OCI-LY1 (cell line): Measurements from ENCODE around the gene MAPK1.
"Not testable (repeated sequence)": the region's sequence is repeated elsewhere in the genome, so short reads cannot be mapped to it uniquely, and the experiment has no call there.

Source experiments
- H2AFZ ChIP-seq: fragments of 200-600 bp; sonication (generic), shearing (Covaris generic); 2 replicates; pipeline ENCODE4 v1.6.0; 2014; ENCODE audit warnings: antibody characterized with exemption, mild to moderate bottlenecking, low read length
- H3F3A ChIP-seq: fragments of 200-600 bp; sonication (generic), shearing (Covaris generic); 2 replicates; pipeline ENCODE4 v1.6.0; 2014; ENCODE audit warnings: mild to moderate bottlenecking, antibody characterized with exemption, low read length, moderate library complexity; ENCODE audit not compliant: insufficient read depth
- H3K27ac ChIP-seq: fragments of 200-600 bp; sonication (generic); 2 replicates; pipeline ENCODE4 v1.5.1; 2014; ENCODE audit warnings: low read length, mixed run types, mild to moderate bottlenecking, low read depth; ENCODE audit not compliant: poor library complexity, severe bottlenecking
- H3K27me3 ChIP-seq: fragments of 200-600 bp; sonication (generic); 2 replicates; pipeline ENCODE4 v1.6.0; 2014; ENCODE audit warnings: antibody characterized with exemption, mild to moderate bottlenecking, low read length, moderate library complexity; ENCODE audit not compliant: insufficient read depth
- H3K36me3 ChIP-seq: fragments of 200-600 bp; sonication (generic); 2 replicates; pipeline ENCODE4 v1.6.1; 2014; ENCODE audit warnings: mild to moderate bottlenecking, antibody characterized with exemption, low read length, moderate library complexity, mixed read lengths; ENCODE audit not compliant: insufficient read depth
- H3K4me1 ChIP-seq: fragments of 200-600 bp; sonication (generic); 2 replicates; pipeline ENCODE4 v1.5.1; 2014; ENCODE audit warnings: mild to moderate bottlenecking, low read length, moderate library complexity; ENCODE audit not compliant: insufficient read depth, severe bottlenecking
- H3K4me2 ChIP-seq: fragments of 200-600 bp; sonication (generic), shearing (Covaris generic); 2 replicates; pipeline ENCODE4 v1.6.1; 2014; ENCODE audit warnings: low read length
- H3K4me3 ChIP-seq: fragments of 200-600 bp; sonication (generic); 2 replicates; pipeline ENCODE4 v1.5.1; 2014; ENCODE audit warnings: low read length, low read depth, mild to moderate bottlenecking, mixed read lengths; ENCODE audit not compliant: poor library complexity, severe bottlenecking
- H3K79me2 ChIP-seq: fragments of 200-600 bp; shearing (Covaris generic); 2 replicates; pipeline ENCODE4 v1.6.1; 2016; ENCODE audit warnings: mixed run types, low read length, mixed read lengths; ENCODE audit not compliant: insufficient read depth
- H3K9ac ChIP-seq: fragments of 200-600 bp; sonication (generic), shearing (Covaris generic); 2 replicates; pipeline ENCODE4 v1.6.1; 2014; ENCODE audit warnings: mild to moderate bottlenecking, low read length, mixed read lengths
- H3K9me2 ChIP-seq: fragments of 200-600 bp; sonication (generic), shearing (Covaris generic); 2 replicates; pipeline ENCODE4 v1.6.1; 2014; ENCODE audit warnings: low read depth, mild to moderate bottlenecking, low read length, mixed read lengths
- H3K9me3 ChIP-seq: fragments of 200-600 bp; shearing (Covaris generic); 2 replicates; pipeline ENCODE4 v1.6.1; 2014; ENCODE audit warnings: low read length, mixed read lengths
- H4K20me1 ChIP-seq: fragments of 200-600 bp; sonication (generic), shearing (Covaris generic); 2 replicates; pipeline ENCODE4 v1.6.0; 2016; ENCODE audit warnings: mild to moderate bottlenecking, low read length; ENCODE audit not compliant: insufficient read depth
- CTCF ChIP-seq: fragments of 200-600 bp; sonication (generic), shearing (Covaris generic); IDR thresholded peaks from 2 replicates; pipeline ENCODE4 v1.5.1; 2017; ENCODE audit warnings: mild to moderate bottlenecking, antibody characterized with exemption, low read length, moderate library complexity, mixed read lengths
- EZH2 ChIP-seq: fragments of 200-600 bp; sonication (generic), shearing (Covaris generic); IDR thresholded peaks from 2 replicates; pipeline ENCODE4 v1.8.0; 2017; ENCODE audit warnings: borderline replicate concordance, mixed run types, mild to moderate bottlenecking, antibody characterized with exemption, low read length, moderate library complexity, mixed read lengths

The MAPK1 gene

GRCh38 chr22:21796231-21796630 lies 71.2 kb downstream of the MAPK1 start:
- Histone ChIP-seq H3K9me2 (no peaks in the 10 kb centered on the region), H3K27ac (no peak overlapping the region), H3K9ac (no peak overlapping the region), H3K9me3 (no peaks in the 10 kb centered on the region), H3K27me3 (no peaks in the 10 kb centered on the region), H4K20me1 (no peaks in the 10 kb centered on the region), H3K79me2 (no peaks in the 10 kb centered on the region), H3F3A (no peaks in the 10 kb centered on the region), H2AFZ (no peak overlapping the region), H3K4me3 (no peak overlapping the region), H3K36me3 (peaks cover 72% of the 10 kb centered on the region), H3K4me2 (no peak overlapping the region), H3K4me1 (no peaks in the 10 kb centered on the region)
- TF ChIP-seq CTCF (no peak), EZH2 (no peak)

DNA sequence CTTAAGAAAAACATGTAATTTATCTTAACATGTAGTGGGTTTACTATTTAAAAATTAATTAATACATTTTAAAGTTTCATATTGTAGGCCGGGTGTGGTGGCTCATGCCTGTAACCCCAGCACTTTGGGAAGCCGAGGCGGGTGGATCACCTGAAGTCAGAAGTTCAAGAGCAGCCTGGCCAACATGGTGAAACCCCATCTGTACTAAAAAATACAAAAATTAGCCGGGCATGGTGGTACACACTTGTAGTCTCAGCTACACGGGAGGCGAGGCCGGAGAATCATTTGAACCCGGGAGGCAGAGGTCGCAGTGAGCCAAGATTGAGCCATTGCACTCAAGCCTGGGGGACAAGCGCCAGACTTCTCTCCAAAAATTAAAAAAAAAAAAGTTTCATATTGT lies 73.7 kb downstream of the MAPK1 start:
- H3F3A ChIP-seq, H3K9me2 ChIP-seq, H4K20me1 ChIP-seq, H3K27me3 ChIP-seq, H3K9ac ChIP-seq, H2AFZ ChIP-seq, H3K4me1 ChIP-seq, H3K9me3 ChIP-seq, H3K79me2 ChIP-seq, H3K27ac ChIP-seq, H3K4me2 ChIP-seq, H3K4me3 ChIP-seq: not testable (repeated sequence)
- peaks cover 60% of the 10 kb centered on the region for H3K36me3 ChIP-seq

DNA sequence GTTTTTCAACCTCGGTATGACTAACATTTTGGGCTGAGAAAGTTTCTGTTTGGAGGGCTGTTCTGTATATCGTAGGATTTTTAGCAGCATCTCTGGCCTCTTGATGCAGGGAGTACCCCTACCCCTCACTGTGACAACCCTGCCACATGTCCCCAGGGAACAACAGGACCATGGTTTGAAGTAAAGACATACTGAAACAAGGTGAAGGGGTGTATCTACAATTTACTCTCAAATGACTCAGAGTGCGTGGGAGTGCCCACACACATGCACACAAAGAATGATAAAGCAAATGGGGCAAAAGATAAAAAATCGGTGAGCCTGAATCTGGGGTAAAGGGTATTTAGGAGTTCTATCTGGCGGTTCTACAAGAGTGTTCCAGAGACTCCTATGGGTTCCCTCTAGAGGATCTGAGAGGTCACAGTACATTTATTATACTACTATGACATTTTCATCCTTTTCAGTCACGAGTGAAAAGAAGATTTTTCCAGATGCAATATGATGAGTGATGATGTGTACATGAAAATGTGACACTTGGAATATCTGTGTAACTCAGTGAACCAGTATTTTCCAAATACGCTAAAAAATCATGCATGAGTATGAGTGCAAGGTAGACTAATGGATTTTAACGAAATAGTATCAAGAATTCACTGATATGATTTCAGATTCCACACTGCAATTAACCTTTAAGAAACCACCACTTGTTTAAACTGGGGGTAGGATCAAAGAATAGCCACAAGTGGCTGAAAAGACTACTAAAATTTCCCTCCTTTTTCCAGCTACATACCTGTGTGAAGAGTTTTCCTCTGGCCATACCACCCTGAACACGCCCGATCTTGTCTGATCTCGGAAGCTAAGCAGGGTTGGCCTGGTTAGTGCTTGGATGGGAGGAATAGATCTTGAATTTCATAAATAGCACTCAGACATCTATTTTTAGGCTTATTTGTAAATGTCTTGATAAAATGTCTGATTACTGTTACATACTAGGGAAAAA lies 75.5 kb downstream of the MAPK1 start:
- Histone ChIP-seq H3K9me3 (no peaks in the 10 kb centered on the region), H3K9me2 (no peaks in the 10 kb centered on the region), H3F3A (no peaks in the 10 kb centered on the region), H2AFZ (no peak overlapping the region), H3K27me3 (no peaks in the 10 kb centered on the region), H3K4me2 (no peak overlapping the region), H3K36me3 (peaks cover 61% of the 10 kb centered on the region), H3K79me2 (no peaks in the 10 kb centered on the region), H4K20me1 (no peaks in the 10 kb centered on the region), H3K9ac (no peak overlapping the region), H3K4me3 (no peak overlapping the region), H3K27ac (peak overlapping the region; percentile 23), H3K4me1 (no peaks in the 10 kb centered on the region)
- TF ChIP-seq CTCF (no peak), EZH2 (no peak)

GRCh38 chr22:21790849-21791610 lies 76.4 kb downstream of the MAPK1 start:
- H3K9me2 ChIP-seq, H3K9me3 ChIP-seq, H3K27me3 ChIP-seq, H3K79me2 ChIP-seq, H4K20me1 ChIP-seq, H3F3A ChIP-seq, H3K4me3 ChIP-seq, H3K4me2 ChIP-seq, H2AFZ ChIP-seq, H3K9ac ChIP-seq, H3K4me1 ChIP-seq, H3K27ac ChIP-seq: not testable (repeated sequence)
- H3K36me3 ChIP-seq, result peaks cover 60% of the 10 kb centered on the region
